Measurements from ENCODE around the gene TOMM20. TPM values are rescaled to one million over a fixed set of nuclear protein-coding genes. Genes with fewer than 3 reads are reported as not detected.

The TOMM20 gene
- total and polyA plus RNA-seq, 2 donors (not counting 1 experiment from before 2014, with no cell fraction given) = 25.0 to 77.3 TPM

DNA sequence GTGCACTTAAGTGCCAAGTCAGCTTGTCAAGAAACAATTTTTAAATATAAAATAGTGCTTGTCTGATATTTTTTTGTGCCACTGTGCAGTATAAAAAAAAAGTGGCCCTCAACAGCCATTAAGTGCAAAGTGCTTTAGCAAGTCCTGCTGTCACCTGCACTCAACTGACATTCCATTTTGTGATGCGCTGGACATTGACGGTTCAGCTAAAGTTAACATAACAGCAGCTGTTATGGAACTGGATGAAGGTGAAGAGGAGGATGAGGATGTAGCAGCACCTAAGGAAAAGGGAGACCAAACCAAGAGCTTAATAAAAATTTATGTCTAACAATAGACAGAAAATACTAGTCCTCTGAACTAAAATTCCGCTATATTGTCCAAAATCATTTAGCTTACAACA, 39.7 kb upstream of the TOMM20 start:
- H3K36me3 ChIP-seq (replicated peaks in 1 of 2; ENCODE audit: control extremely low read depth in 1 of 2, control insufficient read depth in 1 of 2, extremely low read depth in 1 of 2, insufficient read depth in 2 of 2, low read length in 1 of 2) = peaks cover 11 to 41% of the 10 kb centered on the region in 2 experiments
- ATAC-seq (ENCODE audit: low read depth) (no peak), DNase-seq (no peak)
- Mint-ChIP-seq H3K4me1 (no peaks in the 10 kb centered on the region), H3K27me3 (no peaks in the 10 kb centered on the region), H3K27ac (no peak overlapping the region), H3K4me3 (no peak overlapping the region), H3K9me3 (ENCODE audit: insufficient read depth) (no peaks in the 10 kb centered on the region)
- H2AFZ ChIP-seq (ENCODE audit: insufficient read depth, low read depth, low read length, poor library complexity, severe bottlenecking) = no peak overlapping the region
- POLR2A ChIA-PET = no interaction called here
- H3K79me2 ChIP-seq (ENCODE audit: control insufficient read depth, insufficient read depth, low read length) = no peaks in the 10 kb centered on the region
- WGBS (ENCODE audit: insufficient coverage) = no CpG with 5 or more reads among the region's 3 CpGs
- H3K9me3 ChIP-seq (ENCODE audit: control extremely low read depth in 1 of 3, control insufficient read depth in 2 of 3, insufficient read depth in 1 of 3, low read length in 2 of 3) = no peaks in the 10 kb centered on the region
- H3K27me3 ChIP-seq (replicated peaks in 1 of 4; ENCODE audit: control extremely low read depth in 1 of 4, control insufficient read depth in 3 of 4, insufficient read depth in 4 of 4, low read length in 3 of 4) = no peaks in the 10 kb centered on the region
- no peaks in the 10 kb centered on the region for H4K20me1 ChIP-seq (ENCODE audit: control insufficient read depth, insufficient read depth, low read length, poor library complexity, severe bottlenecking)
- H3K4me3 ChIP-seq (ENCODE audit: control extremely low read depth in 1 of 5, extremely low read depth in 1 of 5, insufficient read depth in 1 of 5, low read depth in 2 of 5, low read length in 4 of 5) = no peak overlapping the region
- TF ChIP-seq CTCF (IDR thresholded peaks at IDR 0.05) = no peak
- TF ChIP-seq EZH2 (IDR thresholded peaks at IDR 0.05; ENCODE audit: borderline replicate concordance, insufficient read depth, low read depth, low read length, poor library complexity, severe bottlenecking) = no peak
- no peak overlapping the region for H3K4me2 ChIP-seq (replicated peaks; ENCODE audit: low read depth, low read length, poor library complexity, severe bottlenecking)
- H3K9ac ChIP-seq (ENCODE audit: low read length) = no peak overlapping the region
- no peaks in the 10 kb centered on the region for H3K4me1 ChIP-seq (ENCODE audit: control insufficient read depth in 2 of 2, insufficient read depth in 2 of 2, low read length in 2 of 2)
- no peak overlapping the region for H3K27ac ChIP-seq (ENCODE audit: low read length in 2 of 2)
- CTCF ChIA-PET = no interaction called here
- intact Hi-C loops (cut with micrococcal nuclease) = loop anchor here (10.0 kb wide), 1 partner anchor 246 kb away; no protein-coding TSS in a partner anchor

- CTCF ChIA-PET = interaction anchor here (1.6 kb wide), 1 partner anchor 57 kb away, joined by 4 read pairs; no protein-coding TSS in a partner anchor
- peak overlapping the region; percentile 99 for H3K27ac Mint-ChIP-seq
- intact Hi-C loops (cut with micrococcal nuclease) = loop anchor here (1.0 to 10.0 kb wide), 8 partner anchors 34 to 790 kb away; partner anchors contain the start of genes ARID4B, B3GALNT2, COA6 and GGPS1
- no peak for ATAC-seq (ENCODE audit: low read depth)
- DNase-seq = no peak
- no peaks in the 10 kb centered on the region for H3K27me3 ChIP-seq (replicated peaks in 1 of 4; ENCODE audit: control extremely low read depth in 1 of 4, control insufficient read depth in 3 of 4, insufficient read depth in 4 of 4, low read length in 3 of 4)
- peaks cover 42% of the 10 kb centered on the region for H3K79me2 ChIP-seq (ENCODE audit: control insufficient read depth, insufficient read depth, low read length)
- POLR2A ChIA-PET = interaction anchor here (0.5 to 2.0 kb wide), 5 partner anchors 22 to 788 kb away, joined by 3 to 12 read pairs (median 5); partner anchors contain the start of genes ARID4B, COA6, GGPS1 and TOMM20
- H3K36me3 ChIP-seq (replicated peaks in 1 of 2; ENCODE audit: control extremely low read depth in 1 of 2, control insufficient read depth in 1 of 2, extremely low read depth in 1 of 2, insufficient read depth in 2 of 2, low read length in 1 of 2) = peaks cover 0 to 15% of the 10 kb centered on the region in 2 experiments
- H3K9ac ChIP-seq (ENCODE audit: low read length) = peak overlapping the region; percentile 99
- no peaks in the 10 kb centered on the region for H3K9me3 Mint-ChIP-seq (ENCODE audit: insufficient read depth)
- 65% methylated on average over 17 of the region's 21 CpGs for WGBS (ENCODE audit: insufficient coverage)
- peak overlapping the region; percentile 97 for H3K4me3 Mint-ChIP-seq
- H3K9me3 ChIP-seq (ENCODE audit: control extremely low read depth in 1 of 3, control insufficient read depth in 2 of 3, insufficient read depth in 1 of 3, low read length in 2 of 3) = no peaks in the 10 kb centered on the region
- no peak for TF ChIP-seq CTCF (IDR thresholded peaks at IDR 0.05)
- no peak for TF ChIP-seq EZH2 (IDR thresholded peaks at IDR 0.05; ENCODE audit: borderline replicate concordance, insufficient read depth, low read depth, low read length, poor library complexity, severe bottlenecking)
- H3K4me3 ChIP-seq (ENCODE audit: control extremely low read depth in 1 of 5, extremely low read depth in 1 of 5, insufficient read depth in 1 of 5, low read depth in 2 of 5, low read length in 4 of 5) = peak overlapping the region; percentile 67 to 97 (median 78)
- H3K27ac ChIP-seq (ENCODE audit: low read length in 2 of 2) = peak overlapping the region; percentile 89 to 92
- peaks cover 20% of the 10 kb centered on the region for H3K4me1 Mint-ChIP-seq
- peaks cover 12 to 21% of the 10 kb centered on the region in 2 donors for H3K4me1 ChIP-seq (ENCODE audit: control insufficient read depth in 2 of 2, insufficient read depth in 2 of 2, low read length in 2 of 2)
- peaks cover 8% of the 10 kb centered on the region for H4K20me1 ChIP-seq (ENCODE audit: control insufficient read depth, insufficient read depth, low read length, poor library complexity, severe bottlenecking)
- H3K27me3 Mint-ChIP-seq = no peaks in the 10 kb centered on the region
- peak overlapping the region; percentile 75 for H3K4me2 ChIP-seq (replicated peaks; ENCODE audit: low read depth, low read length, poor library complexity, severe bottlenecking)
- peak overlapping the region; percentile 97 for H2AFZ ChIP-seq (ENCODE audit: insufficient read depth, low read depth, low read length, poor library complexity, severe bottlenecking)
Observed at GRCh38 chr1:235161685-235162327, 33.2 kb upstream of the TOMM20 start.

Measured in B cell (primary cell).